Adrenal gland (tissue), 12 donors: ENCODE results near the gene IGFL2. TPM values are rescaled to one million over a fixed set of nuclear protein-coding genes. Genes with fewer than 3 reads are reported as not detected.
A peak's percentile ranks its signal among the peaks of the same experiment; 100 is the strongest.

ENCODE experiments used
- DNase-seq, 7 donors: peaks; one replicate each; pipeline ENCODE4 v3.0.0-alpha.2; 2019 to 2020
- H3K27ac ChIP-seq, 5 donors: fragments of 200-600 bp; sonication (generic) in 4 of 5; 1 replicate in 3 of 5; 2 replicates in 2 of 5; pipeline versions ENCODE4 v1.5.1 to v1.8.0; 2016 to 2020; ENCODE audit warnings: mild to moderate bottlenecking in 1 of 5
- H3K27me3 ChIP-seq: fragments of 200-600 bp; 2 replicates; pipeline ENCODE4 v1.8.0; 2021
- H3K36me3 ChIP-seq, 2 donors: fragments of 200-600 bp; replicated peaks in 1 of 2; 1 replicate in 1 of 2; 2 replicates in 1 of 2; pipeline versions ENCODE4 v1.5.1 to v1.8.0; 2018 to 2022
- H3K4me1 ChIP-seq, 2 donors: fragments of 200-600 bp; replicated peaks in 1 of 2; 1 replicate in 1 of 2; 2 replicates in 1 of 2; pipeline versions ENCODE4 v1.5.1 to v1.8.0; 2018 to 2021
- H3K4me3 ChIP-seq, 4 donors: fragments of 200-600 bp; sonication (generic) in 3 of 4; one replicate each; pipeline ENCODE4 v1.5.1; 2016 to 2018
- H3K9me3 ChIP-seq, 3 donors: fragments of 200-600 bp; sonication (generic) in 1 of 3; replicated peaks in 1 of 3; 1 replicate in 2 of 3; 2 replicates in 1 of 3; pipeline versions ENCODE4 v1.5.1 to v1.8.0; 2016 to 2021
- CTCF ChIP-seq, 6 experiments: fragments of 450-650 bp in 4 of 6; fragments of 200-600 bp in 2 of 6; sonication (generic) in 1 of 6; IDR thresholded peaks; 1 replicate in 5 of 6; 2 replicates in 1 of 6; pipeline versions ENCODE4 v1.5.1 to v1.8.0; 2016 to 2021; ENCODE audit warnings: antibody characterized with exemption in 6 of 6, mild to moderate bottlenecking in 2 of 6, moderate library complexity in 1 of 6
- POLR2A ChIP-seq, 2 donors: fragments of 450-650 bp; IDR thresholded peaks; one replicate each; pipeline ENCODE4 v1.6.1; 2017; ENCODE audit warnings: antibody characterized with exemption in 2 of 2, mild to moderate bottlenecking in 2 of 2, moderate library complexity in 1 of 2
- WGBS, 4 donors: extraction: QIAGEN DNeasy Blood & Tissue Kit in 2 of 4; methylation state at CpG; one replicate each; pipeline versions ENCODE4 v1.1.5 to v1.1.7; 2013 to 2017; 5-methylcytosine and 5-hydroxymethylcytosine counted together
- intact Hi-C, 2 donors: fragments of 100-400 bp; cut with DNase I; formaldehyde crosslinking; loops; one replicate each; pipeline versions ENCODE4 v1.14.1 to v1.15.0; 2022 to 2023
- polyA plus RNA-seq, 3 donors: library from polyadenylated mRNA; stranded (reverse); fragments of 200-250 nt in 2 of 3; fragments of 350-450 nt in 1 of 3; fragmentation: Illumina TruSeq in 1 of 3; extraction: RNeasy Lipid Tissue Mini Kit (QIAGEN cat#74804) in 1 of 3; gene quantifications; one replicate each; pipeline ENCODE4 v1.2.3, GENCODE V29; 2013 to 2014
- total RNA-seq, 9 donors: library from RNA; depleted of rRNA in 4 of 9; stranded (reverse); fragments of >200 nt in 4 of 9; fragments of 120-200 nt in 1 of 9; fragmentation: NEBNext Ultra II Directional in 1 of 9; extraction: Animal tissue kit (Norgen Biotek cat#: 25700) in 1 of 9; gene quantifications; one replicate each; pipeline versions ENCODE4 v1.1.0 to v1.2.4, GENCODE V29; 2013 to 2023
- donor health status: healthy with polysubstance abuse.
- donor health status: Bipolar disorder and iron deficiency.
- donor health status: DM: yes; HTN: yes; CAD: no.
- donor health status: DM: no; HTN: no; CAD: no.
- donor health status: DM: no; HTN: no; CAD: no.
- donor health status: DM: yes; HTN: yes; CAD: no.

Gene IGFL2
- total and polyA plus RNA-seq, 12 donors: 0.11 TPM; not detected in 11

- no peak overlapping the region for H3K27ac ChIP-seq
- no peak for TF ChIP-seq POLR2A (IDR thresholded peaks at IDR 0.05)
- TF ChIP-seq CTCF (IDR thresholded peaks at IDR 0.05): no peak
- no peak for DNase-seq
- H3K36me3 ChIP-seq: no peaks in the 10 kb centered on the region
- peaks cover 5% of the 10 kb centered on the region for H3K27me3 ChIP-seq
- 70 to 75% (median 73%) methylated on average over 9 of the region's 9 CpGs for WGBS, 4 donors
- intact Hi-C loops: no loop called here
- H3K4me3 ChIP-seq: no peak overlapping the region
- H3K4me1 ChIP-seq: no peaks in the 10 kb centered on the region
- no peaks in the 10 kb centered on the region for H3K9me3 ChIP-seq
These were observed 32.5 kb upstream of the IGFL2 start for GRCh38 chr19:46115396-46116106.

- TF ChIP-seq CTCF (IDR thresholded peaks at IDR 0.05) (no peak), POLR2A (IDR thresholded peaks at IDR 0.05) (no peak)
- no peak for DNase-seq
- H3K9me3 ChIP-seq: no peaks in the 10 kb centered on the region
- intact Hi-C loops: no loop called here
- H3K4me3 ChIP-seq: no peak overlapping the region
- no peaks in the 10 kb centered on the region for H3K4me1 ChIP-seq
- H3K27ac ChIP-seq: no peak overlapping the region
- H3K27me3 ChIP-seq: peaks cover 5% of the 10 kb centered on the region
- no peaks in the 10 kb centered on the region for H3K36me3 ChIP-seq
- 71 to 75% (median 73%) methylated on average over 3 of the region's 3 CpGs for WGBS, 4 donors
These were observed 31.9 kb upstream of the IGFL2 start for GRCh38 chr19:46116121-46116520.

GRCh38 chr19:46118136-46118535 is 29.9 kb upstream of the IGFL2 start:
- intact Hi-C loops: no loop called here
- no peak overlapping the region for H3K4me3 ChIP-seq
- TF ChIP-seq CTCF (IDR thresholded peaks at IDR 0.05) (no peak), POLR2A (IDR thresholded peaks at IDR 0.05) (no peak)

GRCh38 chr19:46124638-46125115 is 23.4 kb upstream of the IGFL2 start, which contains the start of gene IGFL3:
TSS of gene IGFL3 (minus strand) at chr19:46124688. CDS start at chr19:46124649, 39 bp downstream.
- Histone ChIP-seq H3K9me3 (no peaks in the 10 kb centered on the region), H3K4me3 (no peak within 1 kb of the TSS), H3K27ac (no peak within 1 kb of the TSS), H3K27me3 (no peaks in the 10 kb centered on the region), H3K4me1 (no peaks in the 10 kb centered on the region), H3K36me3 (no peaks in the 10 kb centered on the region)
- TF ChIP-seq CTCF (IDR thresholded peaks at IDR 0.05) (no peak), POLR2A (IDR thresholded peaks at IDR 0.05) (no peak)
- DNase-seq: peak in 1 of 7 donors; percentile 4
- intact Hi-C loops: no loop called here
- 64 to 83% (median 76%) methylated on average over 5 of the region's 5 CpGs for WGBS, 4 donors

More at GRCh38 chr19:46118136-46118535, 29.9 kb upstream of the IGFL2 start:
- DNase-seq: no peak
- no peaks in the 10 kb centered on the region for H3K9me3 ChIP-seq
- no peak overlapping the region for H3K27ac ChIP-seq
- H3K36me3 ChIP-seq: no peaks in the 10 kb centered on the region
- no peaks in the 10 kb centered on the region for H3K4me1 ChIP-seq
- 87 to 93% (median 91%) methylated on average over 3 of the region's 3 CpGs for WGBS, 4 donors
- H3K27me3 ChIP-seq: peaks cover 4% of the 10 kb centered on the region
